ENCODE data around the gene SH3D19. TPM values are rescaled to one million over a fixed set of nuclear protein-coding genes. Genes with fewer than 3 reads are reported as not detected.

The SH3D19 gene
- total RNA-seq, 4 donors from 2014 or later = 117 to 200 (median 168) TPM

DNA sequence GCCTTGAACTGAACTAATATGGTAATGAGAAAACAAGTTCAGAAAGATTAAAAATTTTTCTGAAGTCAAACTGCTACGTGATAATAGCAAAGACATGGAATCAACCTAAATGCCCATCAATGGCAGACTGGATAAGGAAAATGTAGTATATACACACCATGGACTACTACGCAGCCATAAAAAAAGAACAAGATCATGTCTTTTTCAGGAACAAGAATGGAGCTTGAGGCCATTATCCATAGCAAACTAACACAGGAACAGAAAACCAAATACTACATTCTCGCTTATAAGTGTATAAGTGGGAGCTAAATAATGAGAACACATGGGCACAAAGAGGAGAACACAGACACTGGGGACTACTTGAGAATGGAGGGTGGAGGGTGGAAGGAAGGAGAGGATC lies 230.3 kb downstream of the SH3D19 start:
- WGBS, 2 donors (ENCODE audit: low coverage in 1 of 2) = 90 to 100% methylated on average over 1 to 3 of the region's 3 CpGs
- Histone ChIP-seq H3K4me1 (peaks cover 0 to 7% (median 0%) of the 10 kb centered on the region in 3 donors), H3K36me3 (no peaks in the 10 kb centered on the region), H3K27ac (no peak overlapping the region), H3K27me3 (peaks cover 5% of the 10 kb centered on the region), H3K9me3 (no peaks in the 10 kb centered on the region), H3K4me3 (no peak overlapping the region)
- no peak for TF ChIP-seq POLR2AphosphoS5 (IDR thresholded peaks at IDR 0.05)
- TF ChIP-seq POLR2A (IDR thresholded peaks at IDR 0.05) = no peak
- TF ChIP-seq EP300 (IDR thresholded peaks at IDR 0.05) = no peak
- TF ChIP-seq, protein P1, sequence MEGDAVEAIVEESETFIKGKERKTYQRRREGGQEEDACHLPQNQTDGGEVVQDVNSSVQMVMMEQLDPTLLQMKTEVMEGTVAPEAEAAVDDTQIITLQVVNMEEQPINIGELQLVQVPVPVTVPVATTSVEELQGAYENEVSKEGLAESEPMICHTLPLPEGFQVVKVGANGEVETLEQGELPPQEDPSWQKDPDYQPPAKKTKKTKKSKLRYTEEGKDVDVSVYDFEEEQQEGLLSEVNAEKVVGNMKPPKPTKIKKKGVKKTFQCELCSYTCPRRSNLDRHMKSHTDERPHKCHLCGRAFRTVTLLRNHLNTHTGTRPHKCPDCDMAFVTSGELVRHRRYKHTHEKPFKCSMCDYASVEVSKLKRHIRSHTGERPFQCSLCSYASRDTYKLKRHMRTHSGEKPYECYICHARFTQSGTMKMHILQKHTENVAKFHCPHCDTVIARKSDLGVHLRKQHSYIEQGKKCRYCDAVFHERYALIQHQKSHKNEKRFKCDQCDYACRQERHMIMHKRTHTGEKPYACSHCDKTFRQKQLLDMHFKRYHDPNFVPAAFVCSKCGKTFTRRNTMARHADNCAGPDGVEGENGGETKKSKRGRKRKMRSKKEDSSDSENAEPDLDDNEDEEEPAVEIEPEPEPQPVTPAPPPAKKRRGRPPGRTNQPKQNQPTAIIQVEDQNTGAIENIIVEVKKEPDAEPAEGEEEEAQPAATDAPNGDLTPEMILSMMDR (IDR thresholded peaks at IDR 0.05) = no peak
- ATAC-seq = no peak

DNA sequence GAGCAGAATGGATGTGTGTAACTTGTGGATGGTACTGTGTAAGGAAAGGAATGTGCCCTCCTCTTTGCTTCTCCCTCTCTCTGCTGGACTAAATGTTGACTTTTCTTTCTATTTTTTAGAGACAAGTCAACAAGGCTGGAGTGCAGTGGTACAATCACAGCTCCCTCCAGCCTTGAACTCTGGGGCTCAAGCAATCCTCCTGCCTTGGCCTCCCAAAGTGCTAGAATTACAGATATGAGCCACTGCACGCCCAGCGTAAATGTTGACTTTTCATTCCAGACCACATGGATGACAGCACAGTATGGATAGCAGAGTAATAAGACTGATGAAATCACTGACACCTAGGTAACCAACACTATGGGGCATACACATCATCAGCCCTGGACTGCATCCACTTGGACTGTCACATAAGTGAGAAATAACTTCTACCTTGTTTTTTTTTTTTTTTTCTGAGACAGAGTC lies 231.1 kb downstream of the SH3D19 start:
- Histone ChIP-seq H3K27me3 (peaks cover 5% of the 10 kb centered on the region), H3K4me1 (peaks cover 0 to 7% (median 0%) of the 10 kb centered on the region in 3 donors), H3K9me3 (no peaks in the 10 kb centered on the region), H3K4me3 (no peak overlapping the region), H3K36me3 (no peaks in the 10 kb centered on the region), H3K27ac (no peak overlapping the region)
- WGBS, 2 donors (ENCODE audit: low coverage in 1 of 2) = 92% methylated on average over 2 of the region's 2 CpGs
- TF ChIP-seq POLR2A (IDR thresholded peaks at IDR 0.05) (no peak), POLR2AphosphoS5 (IDR thresholded peaks at IDR 0.05) (no peak), EP300 (IDR thresholded peaks at IDR 0.05) (no peak)
- TF ChIP-seq, protein P1 (IDR thresholded peaks at IDR 0.05) = no peak
- no peak for ATAC-seq

DNA sequence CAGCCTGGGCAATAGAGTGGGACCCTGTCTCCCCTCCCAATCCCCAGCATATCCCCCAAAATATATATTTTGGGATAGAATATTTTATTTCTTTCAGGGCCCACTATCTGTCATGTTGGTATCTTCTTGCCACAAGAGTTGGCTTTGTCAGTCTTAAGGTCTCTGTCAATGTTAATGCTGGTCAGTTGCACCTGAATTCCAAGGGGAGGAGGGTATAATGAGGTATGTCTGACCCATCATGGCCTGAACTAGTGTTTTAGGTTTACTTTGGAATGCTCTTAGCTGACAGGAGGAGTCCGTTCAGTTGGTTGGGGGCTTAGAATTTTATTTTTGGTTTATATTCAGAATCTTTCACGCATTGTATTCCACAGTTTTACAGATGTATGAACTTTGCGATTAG lies 232.2 kb downstream of the SH3D19 start:
- no peak for ATAC-seq
- WGBS, 2 donors (ENCODE audit: low coverage in 1 of 2) = 63% methylated on average over 3 of the region's 3 CpGs
- no peak overlapping the region for H3K27ac ChIP-seq
- no peaks in the 10 kb centered on the region for H3K36me3 ChIP-seq
- H3K4me1 ChIP-seq = no peaks in the 10 kb centered on the region
- H3K27me3 ChIP-seq = peaks cover 5% of the 10 kb centered on the region
- H3K9me3 ChIP-seq = no peaks in the 10 kb centered on the region
- TF ChIP-seq, protein P1 (IDR thresholded peaks at IDR 0.05) = no peak
- TF ChIP-seq POLR2A (IDR thresholded peaks at IDR 0.05) (no peak), POLR2AphosphoS5 (IDR thresholded peaks at IDR 0.05) (no peak)
- no peak overlapping the region for H3K4me3 ChIP-seq

DNA sequence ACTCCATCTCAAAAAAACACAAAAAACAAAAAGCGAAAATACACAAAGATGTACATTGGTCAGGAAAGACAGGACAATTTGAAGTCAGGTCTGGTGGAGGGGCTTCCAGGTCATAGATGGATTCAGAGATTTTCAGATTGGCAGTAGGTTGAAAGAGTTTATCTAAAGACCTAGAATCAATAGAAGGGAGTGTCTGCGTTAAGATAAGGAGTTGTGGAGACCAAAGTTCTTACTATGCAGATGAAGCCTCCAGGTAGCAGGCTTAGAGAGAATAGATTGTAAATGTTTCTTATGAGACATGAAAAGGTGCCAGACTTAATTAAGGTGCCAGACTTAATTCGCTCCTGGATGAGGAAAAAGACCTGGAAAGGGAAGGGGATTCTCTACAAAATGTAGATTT lies 232.9 kb downstream of the SH3D19 start:
- TF ChIP-seq, protein P1 (IDR thresholded peaks at IDR 0.05) = no peak
- Histone ChIP-seq H3K4me1 (no peaks in the 10 kb centered on the region), H3K9me3 (no peaks in the 10 kb centered on the region), H3K27me3 (peaks cover 5% of the 10 kb centered on the region), H3K4me3 (no peak overlapping the region), H3K27ac (no peak overlapping the region), H3K36me3 (no peaks in the 10 kb centered on the region)
- whole genome bisulfite sequencing, 2 donors (ENCODE audit: low coverage in 1 of 2) = 74 to 85% methylated on average over 2 to 3 of the region's 3 CpGs
- no peak for ATAC-seq

DNA sequence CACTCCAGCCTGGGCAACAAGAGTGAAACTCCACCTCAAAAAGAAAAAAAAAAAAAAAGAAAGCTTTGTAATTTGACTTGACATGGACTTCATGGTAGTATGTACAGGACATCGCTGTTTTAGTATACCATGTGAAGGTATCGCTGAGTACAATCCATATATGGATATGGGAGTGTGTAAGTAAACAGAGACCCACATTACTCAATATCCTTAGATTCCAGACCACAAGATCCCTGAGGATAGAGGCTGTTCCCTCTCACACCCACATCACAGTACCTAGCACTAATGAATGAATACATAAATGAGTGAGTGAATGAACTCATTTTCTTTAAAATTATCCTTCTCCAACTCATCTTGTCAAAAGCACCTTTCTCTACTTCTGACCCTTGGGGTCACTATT lies 234.4 kb downstream of the SH3D19 start:
- TF ChIP-seq POLR2AphosphoS5 (IDR thresholded peaks at IDR 0.05) (no peak), POLR2A (IDR thresholded peaks at IDR 0.05) (no peak), EP300 (IDR thresholded peaks at IDR 0.05) (no peak)
- TF ChIP-seq, protein P1 (IDR thresholded peaks at IDR 0.05) = no peak
- no peaks in the 10 kb centered on the region for H3K27me3 ChIP-seq
- no peak overlapping the region for H3K27ac ChIP-seq
- no peaks in the 10 kb centered on the region for H3K4me1 ChIP-seq
- no peaks in the 10 kb centered on the region for H3K9me3 ChIP-seq
- no peak overlapping the region for H3K4me3 ChIP-seq
- WGBS, 2 donors (ENCODE audit: low coverage in 1 of 2) = 95 to 100% methylated on average over 2 of the region's 2 CpGs
- ATAC-seq = no peak
- no peaks in the 10 kb centered on the region for H3K36me3 ChIP-seq

Measured in gastroesophageal sphincter (tissue), 4 donors.